Measurements from ENCODE around the gene LDLRAP1. TPM values are rescaled to one million over a fixed set of nuclear protein-coding genes. Genes with fewer than 3 reads are reported as not detected.
A peak's percentile ranks its signal among the peaks of the same experiment; 100 is the strongest.

Gene LDLRAP1
- total and polyA plus RNA-seq, 4 donors, result 17.5 to 34.7 (median 29.8) TPM

GRCh38 chr1:25616095-25616986 lies 72.9 kb downstream of the LDLRAP1 start, which contains the start of gene MAN1C1:
TSS of gene MAN1C1 (plus strand) at chr1:25616791. CDS start at chr1:25617798, 1,007 bp downstream.
- Histone ChIP-seq H3K36me3 (ENCODE audit: control insufficient read depth in 1 of 2, insufficient read depth in 2 of 2, low read length in 1 of 2) (no peaks in the 10 kb centered on the region), H3K4me1 (ENCODE audit: control insufficient read depth in 1 of 2, insufficient read depth in 2 of 2, low read length in 2 of 2) (peaks cover 0 to 6% of the 10 kb centered on the region in 2 donors), H3K27me3 (ENCODE audit: control insufficient read depth in 1 of 2, insufficient read depth in 2 of 2, low read length in 1 of 2) (no peaks in the 10 kb centered on the region), H3K4me3 (ENCODE audit: low read length in 2 of 2) (peak within 1 kb of the TSS; percentile 58 to 79), H3K27ac (ENCODE audit: low read depth in 1 of 2, low read length in 2 of 2) (peak within 1 kb of the TSS in 1 of 2 donors; percentile 53), H3K9me3 (ENCODE audit: control insufficient read depth, low read length) (no peaks in the 10 kb centered on the region)
- WGBS, 2 donors, result 0 to 1% methylated on average over 69 to 116 of the region's 116 CpGs
- DNase-seq (peak; percentile 93 to 96), ATAC-seq (ENCODE audit: low FRiP score) (peak; percentile 93)
- intact Hi-C loops (cut with DNase I), result loop anchor here (2.0 to 5.0 kb wide), 6 partner anchors 41 to 181 kb away; no protein-coding TSS in a partner anchor

- peak overlapping the region; percentile 11 to 79 for H3K4me3 ChIP-seq (ENCODE audit: low read length in 2 of 2)
- DNase-seq, result peak in 1 of 2 donors; percentile 59
- intact Hi-C loops (cut with DNase I), result loop anchor here (2.0 to 5.0 kb wide), 6 partner anchors 40 to 180 kb away; no protein-coding TSS in a partner anchor
- WGBS, 2 donors, result 0 to 1% methylated on average over 33 to 94 of the region's 94 CpGs
- H3K4me1 ChIP-seq (ENCODE audit: control insufficient read depth in 1 of 2, insufficient read depth in 2 of 2, low read length in 2 of 2), result peaks cover 0 to 6% of the 10 kb centered on the region in 2 donors
- no peak for ATAC-seq (ENCODE audit: low FRiP score)
- H3K36me3 ChIP-seq (ENCODE audit: control insufficient read depth in 1 of 2, insufficient read depth in 2 of 2, low read length in 1 of 2), result no peaks in the 10 kb centered on the region
- H3K27me3 ChIP-seq (ENCODE audit: control insufficient read depth in 1 of 2, insufficient read depth in 2 of 2, low read length in 1 of 2), result no peaks in the 10 kb centered on the region
- no peaks in the 10 kb centered on the region for H3K9me3 ChIP-seq (ENCODE audit: control insufficient read depth, low read length)
- no peak overlapping the region for H3K27ac ChIP-seq (ENCODE audit: low read depth in 1 of 2, low read length in 2 of 2)
Measured at GRCh38 chr1:25616987-25617624, 73.7 kb downstream of the LDLRAP1 start.

GRCh38 chr1:25617625-25618432 lies 74.4 kb downstream of the LDLRAP1 start:
- H3K27ac ChIP-seq (ENCODE audit: low read depth in 1 of 2, low read length in 2 of 2), result no peak overlapping the region
- no peaks in the 10 kb centered on the region for H3K27me3 ChIP-seq (ENCODE audit: control insufficient read depth in 1 of 2, insufficient read depth in 2 of 2, low read length in 1 of 2)
- no peaks in the 10 kb centered on the region for H3K36me3 ChIP-seq (ENCODE audit: control insufficient read depth in 1 of 2, insufficient read depth in 2 of 2, low read length in 1 of 2)
- H3K9me3 ChIP-seq (ENCODE audit: control insufficient read depth, low read length), result no peaks in the 10 kb centered on the region
- 8 to 10% methylated on average over 34 to 66 of the region's 66 CpGs for WGBS, 2 donors
- peaks cover 0 to 6% of the 10 kb centered on the region in 2 donors for H3K4me1 ChIP-seq (ENCODE audit: control insufficient read depth in 1 of 2, insufficient read depth in 2 of 2, low read length in 2 of 2)
- peak overlapping the region; percentile 11 to 79 for H3K4me3 ChIP-seq (ENCODE audit: low read length in 2 of 2)
- intact Hi-C loops (cut with DNase I), result loop anchor here (2.0 to 5.0 kb wide), 6 partner anchors 39 to 179 kb away; no protein-coding TSS in a partner anchor
- ATAC-seq (ENCODE audit: low FRiP score), result peak; percentile 1
- DNase-seq, result peak; percentile 73 to 81

DNA sequence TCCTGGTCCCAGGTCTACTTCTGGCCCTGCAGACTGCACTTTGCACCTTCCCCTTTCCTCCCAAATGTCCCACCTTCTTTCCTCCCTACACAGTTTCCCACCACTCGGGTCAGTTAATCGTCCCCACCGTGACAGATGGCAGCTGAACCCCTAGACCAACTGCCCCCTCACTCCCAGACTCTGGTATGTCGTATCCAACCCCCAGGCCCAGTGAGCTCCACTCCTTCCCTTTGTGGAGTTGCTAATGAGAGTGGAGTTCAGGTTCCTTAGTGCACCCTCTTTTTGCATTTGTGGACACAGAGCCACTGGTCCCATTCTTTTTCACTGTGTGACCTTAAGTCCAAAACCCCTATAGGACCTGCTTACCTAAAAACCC lies 75.0 kb downstream of the LDLRAP1 start:
- ATAC-seq (ENCODE audit: low FRiP score) (no peak), DNase-seq (no peak)
- H3K27ac ChIP-seq (ENCODE audit: low read depth in 1 of 2, low read length in 2 of 2), result no peak overlapping the region
- 71 to 72% methylated on average over 4 of the region's 4 CpGs for WGBS, 2 donors
- no peaks in the 10 kb centered on the region for H3K27me3 ChIP-seq (ENCODE audit: control insufficient read depth in 1 of 2, insufficient read depth in 2 of 2, low read length in 1 of 2)
- H3K36me3 ChIP-seq (ENCODE audit: control insufficient read depth in 1 of 2, insufficient read depth in 2 of 2, low read length in 1 of 2), result no peaks in the 10 kb centered on the region
- intact Hi-C loops (cut with DNase I), result loop anchor here (5.0 kb wide), 4 partner anchors 39 to 179 kb away; no protein-coding TSS in a partner anchor
- peaks cover 0 to 6% of the 10 kb centered on the region in 2 donors for H3K4me1 ChIP-seq (ENCODE audit: control insufficient read depth in 1 of 2, insufficient read depth in 2 of 2, low read length in 2 of 2)
- H3K4me3 ChIP-seq (ENCODE audit: low read length in 2 of 2), result no peak overlapping the region
- H3K9me3 ChIP-seq (ENCODE audit: control insufficient read depth, low read length), result no peaks in the 10 kb centered on the region

Other genes with a start within 250 kb of the LDLRAP1 start
- gene TMEM50A, start 205.3 kb upstream of the LDLRAP1 start, total RNA-seq, result 100 to 1,000 TPM; 114 to 115 TPM
- 100 to 1,000 TPM; 110 to 140 TPM for gene TMEM50A, start 205.3 kb upstream of the LDLRAP1 start, polyA plus RNA-seq
- gene RHCE, start 122.8 kb upstream of the LDLRAP1 start, total RNA-seq, result under 1 TPM in 1 of 2 donors, not detected in 1; 0.69 TPM
- not detected for gene RHCE, start 122.8 kb upstream of the LDLRAP1 start, polyA plus RNA-seq
- 10 to 100 TPM; 14.8 to 19.7 TPM for gene MACO1, start 112.7 kb upstream of the LDLRAP1 start, total RNA-seq
- 10 to 100 TPM in 1 of 2 donors, 1 to 10 TPM in 1; 5.0 to 12.4 TPM for gene MACO1, start 112.7 kb upstream of the LDLRAP1 start, polyA plus RNA-seq
- gene MAN1C1, start 73.2 kb downstream of the LDLRAP1 start, total RNA-seq, result 10 to 100 TPM; 13.5 to 32.2 TPM
- gene MAN1C1, start 73.2 kb downstream of the LDLRAP1 start, polyA plus RNA-seq, result 10 to 100 TPM in 1 of 2 donors, 1 to 10 TPM in 1; 2.8 to 15.5 TPM

Measured in aorta (tissue), 5 donors.